ENCODE data around the gene CRHBP.
"Not testable (repeated sequence)": the region's sequence is repeated elsewhere in the genome, so short reads cannot be mapped to it uniquely, and the experiment has no call there.

Gene CRHBP

DNA sequence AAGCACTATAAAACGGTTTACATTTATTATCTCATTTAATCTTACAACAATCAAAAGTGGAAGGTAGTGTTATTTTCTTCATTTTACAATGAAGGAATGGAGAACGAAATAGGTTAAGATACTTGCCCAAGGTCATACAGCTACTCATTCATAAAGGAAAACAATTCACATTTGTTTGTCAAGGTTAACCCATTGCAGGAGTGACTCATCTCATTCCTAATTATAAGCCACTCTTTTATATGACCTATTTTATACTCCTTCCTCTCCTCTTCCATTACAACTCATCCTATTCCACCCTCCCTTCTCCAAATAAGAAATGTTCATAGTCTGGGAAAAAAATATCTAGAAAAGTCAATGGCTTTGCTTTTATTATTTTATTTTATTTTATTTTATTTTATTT is 29.6 kb downstream of the CRHBP start:
- ChIA-PET POLR2A (no interaction called here), CTCF (no interaction called here)
- TF ChIP-seq HDGF (IDR thresholded peaks at IDR 0.05; ENCODE audit: borderline replicate concordance) (no peak), SUZ12 (IDR thresholded peaks at IDR 0.05) (no peak), SP1 (IDR thresholded peaks at IDR 0.05) (no peak), LEF1 (IDR thresholded peaks at IDR 0.05; ENCODE audit: borderline replicate concordance) (no peak), NFRKB (IDR thresholded peaks at IDR 0.05) (no peak), FOXA1 (IDR thresholded peaks at IDR 0.05) (no peak), CTBP1 (IDR thresholded peaks at IDR 0.05; ENCODE audit: borderline replicate concordance) (no peak), ARNT (IDR thresholded peaks at IDR 0.05) (no peak), ELF4 (IDR thresholded peaks at IDR 0.05) (no peak), BHLHE40 (IDR thresholded peaks at IDR 0.05; ENCODE audit: borderline replicate concordance) (no peak), TARDBP (IDR thresholded peaks at IDR 0.05) (no peak), FOXK2 (IDR thresholded peaks at IDR 0.05) (no peak), L3MBTL2 (conservative IDR thresholded peaks at IDR 0.05) (no peak)
- TF ChIP-seq, protein P1, sequence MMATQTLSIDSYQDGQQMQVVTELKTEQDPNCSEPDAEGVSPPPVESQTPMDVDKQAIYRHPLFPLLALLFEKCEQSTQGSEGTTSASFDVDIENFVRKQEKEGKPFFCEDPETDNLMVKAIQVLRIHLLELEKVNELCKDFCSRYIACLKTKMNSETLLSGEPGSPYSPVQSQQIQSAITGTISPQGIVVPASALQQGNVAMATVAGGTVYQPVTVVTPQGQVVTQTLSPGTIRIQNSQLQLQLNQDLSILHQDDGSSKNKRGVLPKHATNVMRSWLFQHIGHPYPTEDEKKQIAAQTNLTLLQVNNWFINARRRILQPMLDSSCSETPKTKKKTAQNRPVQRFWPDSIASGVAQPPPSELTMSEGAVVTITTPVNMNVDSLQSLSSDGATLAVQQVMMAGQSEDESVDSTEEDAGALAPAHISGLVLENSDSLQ (IDR thresholded peaks at IDR 0.05), result no peak
- no peak for DNase-seq (ENCODE audit: extremely low spot score)

DNA sequence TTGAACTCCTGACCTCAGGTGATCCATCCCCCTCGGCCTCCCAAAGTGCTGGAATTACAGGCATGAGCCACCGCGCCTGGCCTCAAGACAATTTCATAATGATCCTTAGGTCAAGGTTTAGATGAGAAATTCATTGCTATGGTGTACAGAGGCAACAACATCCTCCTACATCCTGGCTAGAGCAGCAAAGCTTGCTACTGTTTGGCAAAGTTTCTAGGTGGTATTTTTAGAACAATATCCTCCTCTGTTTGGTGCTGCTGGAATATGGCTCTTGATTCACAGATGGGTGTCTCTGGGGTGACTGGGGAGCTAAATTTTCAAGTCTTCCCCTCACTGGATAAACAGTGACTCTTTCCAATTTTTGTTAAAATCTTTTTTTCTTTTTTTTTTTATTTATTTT is 30.6 kb downstream of the CRHBP start:
- TF ChIP-seq L3MBTL2 (conservative IDR thresholded peaks at IDR 0.05), result no peak
- no peak for TF ChIP-seq LEF1 (IDR thresholded peaks at IDR 0.05; ENCODE audit: borderline replicate concordance)
- TF ChIP-seq FOXK2 (IDR thresholded peaks at IDR 0.05), result no peak
- no peak for TF ChIP-seq FOXM1 (IDR thresholded peaks at IDR 0.05; ENCODE audit: borderline replicate concordance)
- no peak for TF ChIP-seq HDGF (IDR thresholded peaks at IDR 0.05; ENCODE audit: borderline replicate concordance)
- no peak for TF ChIP-seq ZNF384 (IDR thresholded peaks at IDR 0.05)
- no peak for TF ChIP-seq SP1 (IDR thresholded peaks at IDR 0.05)
- no peak for TF ChIP-seq BHLHE40 (IDR thresholded peaks at IDR 0.05; ENCODE audit: borderline replicate concordance)
- TF ChIP-seq SUZ12 (IDR thresholded peaks at IDR 0.05), result no peak
- TF ChIP-seq CTBP1 (IDR thresholded peaks at IDR 0.05; ENCODE audit: borderline replicate concordance), result no peak
- no peak for TF ChIP-seq TARDBP (IDR thresholded peaks at IDR 0.05)
- POLR2A ChIA-PET, result no interaction called here
- no peak for DNase-seq (ENCODE audit: extremely low spot score)
- CTCF ChIA-PET, result interaction anchor here (0.7 kb wide), 1 partner anchor 16 kb away, joined by 7 read pairs; no protein-coding TSS in a partner anchor

DNA sequence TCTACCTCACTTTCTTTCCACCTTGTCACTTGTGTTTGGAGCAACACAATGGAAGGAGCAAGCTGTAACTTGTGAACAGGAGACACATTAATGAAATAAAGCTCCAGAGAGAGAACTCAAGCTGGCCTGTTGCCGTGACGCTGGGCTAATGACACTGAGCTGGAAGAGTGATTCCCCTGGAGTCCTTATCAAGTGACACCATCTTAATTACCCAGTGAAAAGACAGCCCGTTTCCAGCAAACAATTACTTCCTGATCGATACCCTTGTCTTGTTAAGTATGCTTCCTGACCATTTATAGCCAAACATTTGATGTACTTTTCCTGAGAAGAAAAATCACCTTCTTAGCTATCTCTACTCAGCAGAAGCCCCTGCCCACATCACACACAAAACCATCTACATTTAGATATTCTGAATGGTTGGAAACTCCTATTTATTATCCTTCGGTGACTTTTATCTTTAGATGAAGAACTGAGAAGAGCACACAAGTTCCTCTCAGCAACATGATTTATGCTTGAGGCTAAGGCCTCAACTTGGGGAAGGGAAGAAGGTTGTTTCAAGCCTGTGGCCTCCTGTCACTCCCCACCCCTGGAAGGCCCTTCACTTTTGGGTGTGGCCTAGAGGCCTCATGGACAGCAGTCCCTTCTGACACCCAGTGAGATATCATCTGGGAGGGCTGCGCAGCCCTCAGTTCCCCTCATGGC is 34.1 kb downstream of the CRHBP start:
- CTCF ChIA-PET, result no interaction called here
- POLR2A ChIA-PET, result interaction anchor here (0.6 to 1.2 kb wide), 2 partner anchors 12 to 111 kb away, joined by 3 to 4 read pairs; no protein-coding TSS in a partner anchor
- no peak for DNase-seq (ENCODE audit: extremely low spot score)
- TF ChIP-seq FOXM1 (IDR thresholded peaks at IDR 0.05; ENCODE audit: borderline replicate concordance) (no peak), L3MBTL2 (conservative IDR thresholded peaks at IDR 0.05) (no peak), FOXA1 (IDR thresholded peaks at IDR 0.05) (no peak), BHLHE40 (IDR thresholded peaks at IDR 0.05; ENCODE audit: borderline replicate concordance) (no peak), ZNF384 (IDR thresholded peaks at IDR 0.05) (no peak), CTBP1 (IDR thresholded peaks at IDR 0.05; ENCODE audit: borderline replicate concordance) (no peak), LEF1 (IDR thresholded peaks at IDR 0.05; ENCODE audit: borderline replicate concordance) (no peak), ARNT (IDR thresholded peaks at IDR 0.05) (no peak), TARDBP (IDR thresholded peaks at IDR 0.05) (no peak), ELF4 (IDR thresholded peaks at IDR 0.05) (no peak), SP1 (IDR thresholded peaks at IDR 0.05) (no peak), SUZ12 (IDR thresholded peaks at IDR 0.05) (no peak), FOXK2 (IDR thresholded peaks at IDR 0.05) (no peak)
- TF ChIP-seq, protein P1 (IDR thresholded peaks at IDR 0.05), result no peak

DNA sequence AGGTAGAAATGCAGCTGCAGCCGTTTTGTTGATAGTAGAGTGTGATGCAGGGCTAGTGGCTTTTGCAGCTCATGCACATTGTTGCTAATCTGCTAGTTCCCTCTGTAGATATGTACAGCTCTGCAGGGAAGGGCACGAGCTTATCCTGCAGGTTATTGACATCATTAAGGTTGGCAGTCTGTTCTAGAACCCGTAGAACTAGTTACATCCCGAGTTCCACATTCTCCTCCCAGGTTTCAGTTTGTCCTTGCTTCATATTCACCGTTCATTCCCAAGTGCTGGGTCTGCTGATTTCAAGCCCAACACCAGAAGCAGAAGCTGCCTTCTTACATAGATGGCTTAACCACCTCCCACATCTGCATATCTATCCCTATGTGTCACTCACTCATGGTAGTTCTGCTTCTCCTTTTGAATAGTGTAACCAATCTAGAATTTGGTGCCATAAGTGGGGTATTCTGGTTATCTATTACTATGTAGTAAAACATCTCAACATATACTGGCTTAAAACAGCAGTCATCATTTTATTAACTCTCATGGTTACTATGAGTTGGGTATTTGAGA is 38.1 kb downstream of the CRHBP start:
- no peak for TF ChIP-seq LEF1 (IDR thresholded peaks at IDR 0.05; ENCODE audit: borderline replicate concordance)
- no peak for TF ChIP-seq SUZ12 (IDR thresholded peaks at IDR 0.05)
- no peak for TF ChIP-seq HDGF (IDR thresholded peaks at IDR 0.05; ENCODE audit: borderline replicate concordance)
- no peak for TF ChIP-seq CTBP1 (IDR thresholded peaks at IDR 0.05; ENCODE audit: borderline replicate concordance)
- TF ChIP-seq L3MBTL2 (conservative IDR thresholded peaks at IDR 0.05), result no peak
- TF ChIP-seq, protein P1 (IDR thresholded peaks at IDR 0.05), result no peak
- no peak for TF ChIP-seq SP1 (IDR thresholded peaks at IDR 0.05)
- no peak for TF ChIP-seq FOXM1 (IDR thresholded peaks at IDR 0.05; ENCODE audit: borderline replicate concordance)
- TF ChIP-seq TARDBP (IDR thresholded peaks at IDR 0.05), result no peak
- TF ChIP-seq BHLHE40 (IDR thresholded peaks at IDR 0.05; ENCODE audit: borderline replicate concordance), result no peak
- no peak for TF ChIP-seq FOXK2 (IDR thresholded peaks at IDR 0.05)
- no peak for TF ChIP-seq FOXA1 (IDR thresholded peaks at IDR 0.05)
- no peak for TF ChIP-seq ZNF384 (IDR thresholded peaks at IDR 0.05)
- no peak for TF ChIP-seq ARNT (IDR thresholded peaks at IDR 0.05)
- no peak for TF ChIP-seq ELF4 (IDR thresholded peaks at IDR 0.05)
- TF ChIP-seq NFRKB (IDR thresholded peaks at IDR 0.05), result no peak
- CTCF ChIA-PET, result no interaction called here
- POLR2A ChIA-PET, result no interaction called here
- no peak for DNase-seq (ENCODE audit: extremely low spot score)

DNA sequence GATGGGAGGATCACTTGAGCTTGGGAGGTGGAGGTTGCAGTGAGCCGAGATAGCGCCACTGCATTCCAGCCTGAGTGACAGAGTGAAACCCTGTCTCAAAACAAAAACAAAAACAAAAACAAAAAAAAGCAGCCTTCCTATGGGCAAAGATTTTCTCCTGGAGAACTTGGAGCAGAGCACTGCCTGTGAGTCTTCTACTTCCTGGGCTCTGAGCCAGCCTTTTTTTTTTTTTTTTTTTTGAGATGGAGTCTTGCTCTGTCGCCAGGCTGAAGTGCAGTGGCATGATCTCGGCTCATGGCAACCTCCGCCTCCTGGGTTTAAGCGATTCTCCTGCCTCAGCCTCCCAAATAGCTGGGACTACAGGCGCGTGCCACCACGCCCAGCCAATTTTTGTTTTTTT is 40.6 kb downstream of the CRHBP start:
- DNase-seq (ENCODE audit: extremely low spot score); POLR2A ChIA-PET; CTCF ChIA-PET: not testable (repeated sequence)

DNA sequence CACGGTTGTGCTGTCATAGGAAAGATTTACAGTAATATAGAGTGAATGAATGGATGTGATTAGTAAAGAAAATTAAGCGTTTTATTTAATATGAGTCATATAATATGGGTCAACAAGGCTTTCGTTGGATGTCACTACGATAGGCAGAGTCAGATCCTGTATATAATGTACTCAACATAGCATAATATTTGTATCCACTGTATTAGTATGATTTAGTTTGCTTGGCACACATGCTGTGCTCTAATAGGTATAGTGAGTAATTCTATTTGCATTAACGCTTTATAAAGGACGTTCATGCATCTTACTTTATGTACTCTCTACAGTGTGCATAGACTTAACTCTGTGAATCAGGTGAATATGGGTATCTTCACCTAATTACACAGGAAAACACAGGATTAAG is 41.5 kb downstream of the CRHBP start:
- TF ChIP-seq HDGF (IDR thresholded peaks at IDR 0.05; ENCODE audit: borderline replicate concordance) (no peak), SP1 (IDR thresholded peaks at IDR 0.05) (no peak)
- TF ChIP-seq, protein P1 (IDR thresholded peaks at IDR 0.05), result no peak

DNA sequence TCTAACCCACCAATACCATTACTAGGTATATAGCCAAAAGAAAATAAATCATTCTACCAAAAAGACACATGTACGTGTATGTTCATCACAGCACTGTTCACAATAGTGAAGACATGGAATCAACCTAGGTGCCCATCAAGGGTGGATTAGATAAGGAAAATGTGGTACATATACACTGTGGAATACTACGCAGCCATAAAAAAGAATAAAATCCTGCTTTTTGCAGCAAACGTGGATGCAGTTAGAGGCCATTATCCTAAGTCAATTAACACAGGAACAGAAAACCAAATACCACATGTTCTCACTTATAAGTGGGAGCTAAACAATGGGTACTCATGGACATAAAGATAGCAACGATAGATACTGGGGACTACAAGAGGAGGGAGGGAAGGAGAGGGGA is 45.4 kb downstream of the CRHBP start:
- CTCF ChIA-PET; DNase-seq (ENCODE audit: extremely low spot score); POLR2A ChIA-PET: not testable (repeated sequence)

More for the DNA sequence above, 41.5 kb downstream of the CRHBP start:
- no peak for DNase-seq (ENCODE audit: extremely low spot score)
- ChIA-PET POLR2A (no interaction called here), CTCF (no interaction called here)

All from HEK293T (cell line).